ENCODE data around the gene RGL3.
"Not testable (repeated sequence)": the region's sequence is repeated elsewhere in the genome, so short reads cannot be mapped to it uniquely, and the experiment has no call there.

The RGL3 gene

GRCh38 chr19:11380653-11381537 lies 38.2 kb downstream of the RGL3 start:
- H3K4me3 ChIP-seq (ENCODE audit: control insufficient read depth, low read depth, low read length): peak overlapping the region; percentile 70
- TF ChIP-seq, protein P1, sequence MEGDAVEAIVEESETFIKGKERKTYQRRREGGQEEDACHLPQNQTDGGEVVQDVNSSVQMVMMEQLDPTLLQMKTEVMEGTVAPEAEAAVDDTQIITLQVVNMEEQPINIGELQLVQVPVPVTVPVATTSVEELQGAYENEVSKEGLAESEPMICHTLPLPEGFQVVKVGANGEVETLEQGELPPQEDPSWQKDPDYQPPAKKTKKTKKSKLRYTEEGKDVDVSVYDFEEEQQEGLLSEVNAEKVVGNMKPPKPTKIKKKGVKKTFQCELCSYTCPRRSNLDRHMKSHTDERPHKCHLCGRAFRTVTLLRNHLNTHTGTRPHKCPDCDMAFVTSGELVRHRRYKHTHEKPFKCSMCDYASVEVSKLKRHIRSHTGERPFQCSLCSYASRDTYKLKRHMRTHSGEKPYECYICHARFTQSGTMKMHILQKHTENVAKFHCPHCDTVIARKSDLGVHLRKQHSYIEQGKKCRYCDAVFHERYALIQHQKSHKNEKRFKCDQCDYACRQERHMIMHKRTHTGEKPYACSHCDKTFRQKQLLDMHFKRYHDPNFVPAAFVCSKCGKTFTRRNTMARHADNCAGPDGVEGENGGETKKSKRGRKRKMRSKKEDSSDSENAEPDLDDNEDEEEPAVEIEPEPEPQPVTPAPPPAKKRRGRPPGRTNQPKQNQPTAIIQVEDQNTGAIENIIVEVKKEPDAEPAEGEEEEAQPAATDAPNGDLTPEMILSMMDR (IDR thresholded peaks at IDR 0.05; ENCODE audit: control insufficient read depth, insufficient read depth, low read depth, low read length, missing control alignments): peak; percentile 78
- DNase-seq (ENCODE audit: low read depth): peak; percentile 72

DNA sequence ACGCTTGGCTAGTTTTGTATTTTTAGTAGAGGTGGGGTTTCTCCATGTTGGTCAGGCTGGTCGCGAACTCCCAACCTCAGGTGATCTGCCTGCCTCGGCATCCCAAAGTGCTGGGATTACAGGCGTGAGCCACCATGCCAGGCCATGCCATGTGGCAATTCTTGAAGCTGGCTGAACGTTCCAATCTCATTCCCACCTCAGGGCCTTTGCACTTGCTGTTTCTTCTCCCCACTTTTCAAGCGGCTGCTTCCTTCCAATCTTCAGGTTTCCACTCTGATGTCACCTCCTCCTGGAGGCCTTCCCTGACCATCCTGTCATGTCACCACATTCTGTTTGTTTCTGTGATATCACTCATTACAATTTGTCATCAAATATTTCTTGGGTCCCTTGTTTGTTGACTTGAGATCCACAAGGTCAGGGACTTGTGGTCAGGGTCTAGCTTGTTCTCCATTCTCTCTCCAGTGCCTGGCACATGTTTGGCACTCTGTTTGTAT lies 39.2 kb downstream of the RGL3 start:
- H3K4me3 ChIP-seq (ENCODE audit: control insufficient read depth, low read depth, low read length): no peak overlapping the region
- no peak for DNase-seq (ENCODE audit: low read depth)
- TF ChIP-seq, protein P1 (IDR thresholded peaks at IDR 0.05; ENCODE audit: control insufficient read depth, insufficient read depth, low read depth, low read length, missing control alignments): no peak

GRCh38 chr19:11379269-11379845 lies 39.8 kb downstream of the RGL3 start:
- not testable (repeated sequence) for DNase-seq (ENCODE audit: low read depth)

DNA sequence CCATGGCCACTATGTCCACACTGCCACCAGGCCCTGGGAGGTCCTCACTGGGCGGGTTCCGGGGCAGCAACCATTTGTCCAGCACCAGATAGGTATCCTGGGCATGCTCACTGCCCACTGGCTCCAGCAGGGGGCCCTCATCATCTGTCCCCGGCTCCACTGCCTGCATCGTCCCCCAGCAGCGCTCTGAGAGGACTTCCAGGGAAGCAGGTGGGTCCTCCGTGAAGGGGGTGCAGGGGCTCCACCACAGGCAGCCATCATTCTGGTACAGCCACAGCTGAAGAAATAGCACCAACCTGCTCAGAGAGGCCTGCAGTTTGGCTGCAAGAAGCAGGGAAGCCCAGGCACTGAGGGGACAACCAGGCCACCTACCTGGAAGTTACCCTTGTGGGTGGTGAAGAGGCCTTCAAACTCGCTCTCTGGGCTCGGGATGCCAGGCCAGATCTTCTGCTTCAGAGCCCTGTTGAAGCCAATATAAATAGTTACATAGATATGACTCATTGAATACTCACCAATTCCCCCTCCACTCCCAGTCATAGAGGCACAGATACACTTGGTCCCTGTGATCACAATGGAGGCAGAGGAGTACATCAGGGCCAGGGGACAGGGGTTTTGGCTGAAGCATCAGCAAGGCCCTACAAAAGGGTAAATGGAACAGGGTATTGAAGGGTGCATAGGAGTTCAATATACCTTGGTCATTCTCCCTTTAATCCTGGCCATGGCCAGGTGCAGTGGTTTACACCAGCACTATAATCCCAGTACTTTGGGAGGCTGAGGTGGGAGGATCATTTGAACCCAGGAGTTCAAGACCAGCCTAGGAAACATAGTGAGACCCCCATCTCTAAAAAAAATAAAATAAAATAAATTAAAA lies 40.6 kb downstream of the RGL3 start:
- no peak for DNase-seq (ENCODE audit: low read depth)
- TF ChIP-seq, protein P1 (IDR thresholded peaks at IDR 0.05; ENCODE audit: control insufficient read depth, insufficient read depth, low read depth, low read length, missing control alignments): peak; percentile 46
- no peak overlapping the region for H3K4me3 ChIP-seq (ENCODE audit: control insufficient read depth, low read depth, low read length)

More at GRCh38 chr19:11379269-11379845, 39.8 kb downstream of the RGL3 start:
- H3K4me3 ChIP-seq (ENCODE audit: control insufficient read depth, low read depth, low read length): not testable (repeated sequence)

DNA sequence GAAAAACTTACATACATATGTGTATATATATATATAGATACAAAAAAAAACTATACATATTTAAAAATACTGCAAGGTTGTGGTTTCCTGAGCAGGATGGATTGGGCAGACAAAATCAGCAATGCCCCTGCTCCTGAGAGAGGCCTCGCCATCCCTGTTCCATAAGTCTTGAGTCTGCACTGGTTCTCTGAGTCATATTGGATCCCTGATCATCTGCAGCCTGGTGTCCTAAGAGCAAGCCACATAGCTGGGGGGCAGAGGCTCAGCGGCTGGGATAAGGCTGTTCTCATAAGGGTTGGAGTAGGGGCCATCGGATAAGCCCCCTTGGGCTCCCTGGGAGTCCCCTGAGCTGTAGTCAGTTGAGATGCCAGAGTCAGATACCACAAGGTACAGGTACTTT lies 41.4 kb downstream of the RGL3 start:
- DNase-seq (ENCODE audit: low read depth): no peak
- TF ChIP-seq, protein P1 (IDR thresholded peaks at IDR 0.05; ENCODE audit: control insufficient read depth, insufficient read depth, low read depth, low read length, missing control alignments): no peak
- no peak overlapping the region for H3K4me3 ChIP-seq (ENCODE audit: control insufficient read depth, low read depth, low read length)

DNA sequence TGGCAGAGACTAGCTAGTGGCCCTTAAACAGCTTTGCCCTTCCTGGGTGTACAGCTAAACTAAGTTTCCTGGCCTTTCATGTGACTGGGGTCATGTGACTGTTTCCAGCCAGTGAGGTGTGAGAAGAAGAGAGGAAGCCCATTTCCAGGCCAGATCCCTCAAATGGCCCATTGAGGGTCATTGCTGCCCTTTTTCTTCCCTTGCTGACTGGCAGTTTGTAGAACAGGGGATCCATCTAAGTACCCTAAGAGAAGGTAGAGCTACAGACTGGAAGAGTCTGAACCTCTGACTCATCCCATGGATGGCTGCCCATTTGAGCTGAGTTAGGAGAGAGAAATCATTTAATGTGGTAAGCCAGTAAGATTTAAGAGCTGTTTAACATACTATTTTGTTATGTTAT lies 41.9 kb downstream of the RGL3 start:
- TF ChIP-seq, protein P1 (IDR thresholded peaks at IDR 0.05; ENCODE audit: control insufficient read depth, insufficient read depth, low read depth, low read length, missing control alignments): no peak
- no peak overlapping the region for H3K4me3 ChIP-seq (ENCODE audit: control insufficient read depth, low read depth, low read length)
- peak; percentile 73 for DNase-seq (ENCODE audit: low read depth)

All from AG09309 (cell line).